Measurements from ENCODE around the gene H2BK1.

- TF ChIP-seq POLR2A (IDR thresholded peaks at IDR 0.05; ENCODE audit: extremely low read depth, insufficient read length), result no peak
- no peak for TF ChIP-seq CTCF (IDR thresholded peaks at IDR 0.05; ENCODE audit: low read depth, low read length)
- TF ChIP-seq MAX (IDR thresholded peaks at IDR 0.05; ENCODE audit: low read depth, low read length), result no peak
These were observed 14.5 kb downstream of the H2BK1 start for GRCh38 chr7:151195616-151196450.
